Activated CD4-positive, alpha-beta T cell treated with anti-CD3 and anti-CD28 coated beads, Interleukin-2, amount 50 U/mL, for 48 hours (primary cell): ENCODE results near the gene CPLANE2.
"Not testable (repeated sequence)": the region's sequence is repeated elsewhere in the genome, so short reads cannot be mapped to it uniquely, and the experiment has no call there.

Experiments used
- DNase-seq, 2 experiments: peaks; one replicate each; pipeline ENCODE4 v3.0.0-alpha.2; 2020

CPLANE2 gene

GRCh38 chr1:16229976-16230740, 6.8 kb downstream of the CPLANE2 start:
- no peak for DNase-seq

- DNase-seq, result no peak
Observed at GRCh38 chr1:16226490-16227179, 10.3 kb downstream of the CPLANE2 start.

GRCh38 chr1:16226129-16226489, 10.9 kb downstream of the CPLANE2 start:
- DNase-seq, result no peak

GRCh38 chr1:16224472-16224871, 12.5 kb downstream of the CPLANE2 start:
- no peak for DNase-seq

- DNase-seq, result not testable (repeated sequence)
Observed at GRCh38 chr1:16222716-16223115, 14.3 kb downstream of the CPLANE2 start.

GRCh38 chr1:16221499-16221898, 15.5 kb downstream of the CPLANE2 start:
- no peak for DNase-seq

- DNase-seq, result no peak
Observed at GRCh38 chr1:16219968-16220500, 16.9 kb downstream of the CPLANE2 start.

GRCh38 chr1:16218674-16219071, 18.3 kb downstream of the CPLANE2 start:
- DNase-seq, result no peak

- no peak for DNase-seq
Observed at GRCh38 chr1:16218014-16218673, 18.8 kb downstream of the CPLANE2 start.

GRCh38 chr1:16217061-16217785, 19.8 kb downstream of the CPLANE2 start:
- peak; percentile 96 to 97 for DNase-seq

- DNase-seq, result peak; percentile 72 to 80
Observed at GRCh38 chr1:16215882-16216753, 20.9 kb downstream of the CPLANE2 start.

- not testable (repeated sequence) for DNase-seq
Observed at GRCh38 chr1:16215240-16215639, 21.7 kb downstream of the CPLANE2 start.

- not testable (repeated sequence) for DNase-seq
Observed at GRCh38 chr1:16213544-16213943, 23.4 kb downstream of the CPLANE2 start.

- no peak for DNase-seq
Observed at GRCh38 chr1:16213013-16213412, 24.0 kb downstream of the CPLANE2 start.

GRCh38 chr1:16212251-16212961, 24.6 kb downstream of the CPLANE2 start, which contains the start of gene ARHGEF19:
Gene ARHGEF19 (minus strand): TSS chr1:16212652. CDS start chr1:16209054, 3,598 bp downstream.
- no peak for DNase-seq

- no peak for DNase-seq
Observed at GRCh38 chr1:16211824-16212223, 25.2 kb downstream of the CPLANE2 start.

GRCh38 chr1:16210581-16210980, 26.4 kb downstream of the CPLANE2 start:
- DNase-seq, result no peak

GRCh38 chr1:16209847-16210407, 27.1 kb downstream of the CPLANE2 start:
- DNase-seq, result no peak

GRCh38 chr1:16209132-16209846, 27.7 kb downstream of the CPLANE2 start:
- no peak for DNase-seq
